ENCODE measurements around the gene NUDT3. TPM values are rescaled to one million over a fixed set of nuclear protein-coding genes. Genes with fewer than 3 reads are reported as not detected.

The NUDT3 gene
- total RNA-seq, 1 experiment from 2014 or later: 25.2 TPM

DNA sequence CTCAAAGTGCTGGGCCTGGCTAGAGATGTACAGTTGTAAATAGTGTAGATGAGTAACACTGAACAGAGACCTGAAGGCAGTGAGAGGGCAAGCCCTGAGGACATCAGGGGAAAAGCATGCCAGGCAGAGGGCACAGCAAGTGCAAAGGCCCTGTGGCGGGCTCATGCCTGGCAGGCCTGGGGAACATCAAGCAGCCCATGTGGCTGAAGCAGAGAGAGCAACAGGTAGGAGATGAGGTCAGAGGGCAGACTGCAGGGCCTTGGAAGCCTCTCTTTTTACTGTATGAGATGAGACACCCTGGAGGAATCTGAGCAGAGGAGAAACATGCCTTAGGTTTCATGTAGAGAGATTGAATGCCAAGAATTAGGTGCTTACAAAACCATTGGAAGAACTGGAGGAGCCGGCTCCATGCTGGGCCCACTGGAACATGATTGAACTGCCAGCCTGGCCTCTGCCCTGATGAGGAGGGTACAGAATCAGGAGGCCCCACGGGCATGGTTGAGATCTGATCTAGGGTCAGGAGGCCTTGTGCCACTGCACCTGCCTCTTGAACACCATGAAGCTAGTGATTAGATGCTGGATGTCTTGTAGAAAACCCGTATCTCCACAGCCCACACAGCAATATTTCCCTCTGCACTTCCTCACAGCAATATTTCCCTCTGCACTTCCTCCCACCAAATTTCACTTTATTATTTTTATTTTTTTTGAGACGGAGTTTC is 161.7 kb downstream of the NUDT3 start:
- Histone ChIP-seq H3K27me3 (ENCODE audit: insufficient read depth, low read length) (no peaks in the 10 kb centered on the region), H3K9me2 (ENCODE audit: insufficient read depth) (no peaks in the 10 kb centered on the region), H3K27ac (ENCODE audit: low read depth, low read length) (peak overlapping the region; percentile 87), H2AFZ (ENCODE audit: low read depth, low read length, poor library complexity, severe bottlenecking) (no peak overlapping the region), H3K9ac (ENCODE audit: low read length) (peak overlapping the region; percentile 61; the same call in 1 of the 2 replicates), H3K9me3 (ENCODE audit: control insufficient read depth in 1 of 2, insufficient read depth in 1 of 2, low read depth in 1 of 2, low read length in 2 of 2) (no peaks in the 10 kb centered on the region), H3K36me3 (ENCODE audit: control insufficient read depth in 1 of 2, insufficient read depth in 2 of 2, low read length in 2 of 2) (no peaks in the 10 kb centered on the region), H3K4me2 (ENCODE audit: low read length) (peak overlapping the region; percentile 96), H3K4me1 (ENCODE audit: control insufficient read depth in 1 of 2, insufficient read depth in 2 of 2, low read length in 2 of 2) (peaks cover 54 to 100% of the 10 kb centered on the region in 2 experiments), H4K20me1 (ENCODE audit: insufficient read depth) (no peaks in the 10 kb centered on the region), H3K79me2 (ENCODE audit: insufficient read depth, low read length) (no peaks in the 10 kb centered on the region), H3K4me3 (replicated peaks in 1 of 2; ENCODE audit: low read depth in 1 of 2, low read length in 2 of 2) (no peak overlapping the region)
- no TSS peak for BruUV-seq (replicated peaks)
- no peak for ATAC-seq
- POLR2A ChIA-PET: interaction anchor here (0.6 to 4.2 kb wide), 3 partner anchors 13 to 179 kb away, joined by 4 to 21 read pairs (median 13); no protein-coding TSS in a partner anchor
- no peak for TF ChIP-seq EZH2 (IDR thresholded peaks at IDR 0.05)
- TF ChIP-seq, protein P1, sequence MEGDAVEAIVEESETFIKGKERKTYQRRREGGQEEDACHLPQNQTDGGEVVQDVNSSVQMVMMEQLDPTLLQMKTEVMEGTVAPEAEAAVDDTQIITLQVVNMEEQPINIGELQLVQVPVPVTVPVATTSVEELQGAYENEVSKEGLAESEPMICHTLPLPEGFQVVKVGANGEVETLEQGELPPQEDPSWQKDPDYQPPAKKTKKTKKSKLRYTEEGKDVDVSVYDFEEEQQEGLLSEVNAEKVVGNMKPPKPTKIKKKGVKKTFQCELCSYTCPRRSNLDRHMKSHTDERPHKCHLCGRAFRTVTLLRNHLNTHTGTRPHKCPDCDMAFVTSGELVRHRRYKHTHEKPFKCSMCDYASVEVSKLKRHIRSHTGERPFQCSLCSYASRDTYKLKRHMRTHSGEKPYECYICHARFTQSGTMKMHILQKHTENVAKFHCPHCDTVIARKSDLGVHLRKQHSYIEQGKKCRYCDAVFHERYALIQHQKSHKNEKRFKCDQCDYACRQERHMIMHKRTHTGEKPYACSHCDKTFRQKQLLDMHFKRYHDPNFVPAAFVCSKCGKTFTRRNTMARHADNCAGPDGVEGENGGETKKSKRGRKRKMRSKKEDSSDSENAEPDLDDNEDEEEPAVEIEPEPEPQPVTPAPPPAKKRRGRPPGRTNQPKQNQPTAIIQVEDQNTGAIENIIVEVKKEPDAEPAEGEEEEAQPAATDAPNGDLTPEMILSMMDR (IDR thresholded peaks at IDR 0.05 in 2 of 3, conservative IDR thresholded peaks at IDR 0.05 in 1 of 3; ENCODE audit: borderline replicate concordance in 1 of 3, insufficient read depth in 1 of 3, low read depth in 2 of 3, low read length in 2 of 3): no peak
- no peak for TF ChIP-seq SIN3A (IDR thresholded peaks at IDR 0.05; ENCODE audit: low read depth)
- no peak for TF ChIP-seq YY1 (IDR thresholded peaks at IDR 0.05; ENCODE audit: extremely low read depth, insufficient replicate concordance, low read depth, low read length)
- no peak for TF ChIP-seq CBX3 (IDR thresholded peaks at IDR 0.05; ENCODE audit: low read depth)
- no peak for TF ChIP-seq SP1 (IDR thresholded peaks at IDR 0.05; ENCODE audit: low read depth)
- TF ChIP-seq RAD21 (IDR thresholded peaks at IDR 0.05; ENCODE audit: low read depth): no peak
- TF ChIP-seq EGR1 (IDR thresholded peaks at IDR 0.05; ENCODE audit: low read depth): no peak
- TF ChIP-seq, protein P2, sequence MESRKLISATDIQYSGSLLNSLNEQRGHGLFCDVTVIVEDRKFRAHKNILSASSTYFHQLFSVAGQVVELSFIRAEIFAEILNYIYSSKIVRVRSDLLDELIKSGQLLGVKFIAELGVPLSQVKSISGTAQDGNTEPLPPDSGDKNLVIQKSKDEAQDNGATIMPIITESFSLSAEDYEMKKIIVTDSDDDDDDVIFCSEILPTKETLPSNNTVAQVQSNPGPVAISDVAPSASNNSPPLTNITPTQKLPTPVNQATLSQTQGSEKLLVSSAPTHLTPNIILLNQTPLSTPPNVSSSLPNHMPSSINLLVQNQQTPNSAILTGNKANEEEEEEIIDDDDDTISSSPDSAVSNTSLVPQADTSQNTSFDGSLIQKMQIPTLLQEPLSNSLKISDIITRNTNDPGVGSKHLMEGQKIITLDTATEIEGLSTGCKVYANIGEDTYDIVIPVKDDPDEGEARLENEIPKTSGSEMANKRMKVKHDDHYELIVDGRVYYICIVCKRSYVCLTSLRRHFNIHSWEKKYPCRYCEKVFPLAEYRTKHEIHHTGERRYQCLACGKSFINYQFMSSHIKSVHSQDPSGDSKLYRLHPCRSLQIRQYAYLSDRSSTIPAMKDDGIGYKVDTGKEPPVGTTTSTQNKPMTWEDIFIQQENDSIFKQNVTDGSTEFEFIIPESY (IDR thresholded peaks at IDR 0.05; ENCODE audit: extremely low read depth, insufficient replicate concordance, low read length): no peak
- no peak for TF ChIP-seq ZFX (IDR thresholded peaks at IDR 0.05)
- TF ChIP-seq FOSL1 (IDR thresholded peaks at IDR 0.05; ENCODE audit: low read depth): no peak
- no peak for TF ChIP-seq REST (IDR thresholded peaks at IDR 0.05; ENCODE audit: low read depth)
- no peak for TF ChIP-seq ELF1 (IDR thresholded peaks at IDR 0.05; ENCODE audit: borderline replicate concordance, low read depth)
- no peak for TF ChIP-seq MAX (IDR thresholded peaks at IDR 0.05)
- TF ChIP-seq CEBPB (IDR thresholded peaks at IDR 0.05; ENCODE audit: low read depth): no peak
- no peak for TF ChIP-seq POLR2AphosphoS5 (IDR thresholded peaks at IDR 0.05; ENCODE audit: low read depth, low read length)
- no peak for TF ChIP-seq ZNF274 (IDR thresholded peaks at IDR 0.05; ENCODE audit: low read depth, low read length)
- no peak for TF ChIP-seq EZH2phosphoT487 (IDR thresholded peaks at IDR 0.05; ENCODE audit: borderline replicate concordance)
- no peak for TF ChIP-seq JUND (IDR thresholded peaks at IDR 0.05)
- RAD21 ChIA-PET (ENCODE audit: low non-redundant PET in 1 of 2, low total read pairs in 2 of 2, uncharacterized antibody in 2 of 2, unreplicated experiment in 2 of 2): no interaction called here
- intact Hi-C loops (cut with micrococcal nuclease): no loop called here
- CTCF ChIA-PET: interaction anchor here (1.7 kb wide), 1 partner anchor 35 kb away, joined by 5 read pairs; no protein-coding TSS in a partner anchor
- no peak for DNase-seq (ENCODE audit: low read depth, low spot score)

Data from HCT116 (cell line).